H9 (cell line): ENCODE results near the gene PHLDA2. TPM values are rescaled to one million over a fixed set of nuclear protein-coding genes. Genes with fewer than 3 reads are reported as not detected.

Experiments
- DNase-seq: peaks from one replicate; pipeline ENCODE4 v3.0.0-alpha.2; 2017
- H2AFZ ChIP-seq: one replicate; pipeline ENCODE4 v1.6.1; 2013; ENCODE audit warnings: mild to moderate bottlenecking, low read length, control low read depth, moderate library complexity
- H2AK5ac ChIP-seq: 2 replicates; pipeline ENCODE4 v1.6.1; 2013; ENCODE audit warnings: low read length, control low read depth, mixed read lengths; ENCODE audit not compliant: insufficient read length
- H2BK120ac ChIP-seq: one replicate; pipeline ENCODE4 v1.6.1; 2013; ENCODE audit warnings: low read depth, mild to moderate bottlenecking, low read length, control low read depth, inconsistent platforms; ENCODE audit not compliant: poor library complexity, severe bottlenecking
- H2BK12ac ChIP-seq: 2 replicates; pipeline ENCODE4 v1.6.1; 2013; ENCODE audit warnings: low read length, control low read depth, mixed read lengths, low read depth; ENCODE audit not compliant: insufficient read length
- H2BK15ac ChIP-seq: 2 replicates; pipeline ENCODE4 v1.6.1; 2013; ENCODE audit warnings: low read depth, low read length, control low read depth
- H2BK20ac ChIP-seq: one replicate; pipeline ENCODE4 v1.6.1; 2013; ENCODE audit warnings: low read depth, mild to moderate bottlenecking, low read length, control low read depth, inconsistent platforms; ENCODE audit not compliant: poor library complexity, severe bottlenecking
- H2BK5ac ChIP-seq: 2 replicates; pipeline ENCODE4 v1.6.1; 2013; ENCODE audit warnings: low read length, control low read depth, mixed read lengths; ENCODE audit not compliant: insufficient read length
- H3K14ac ChIP-seq: 2 replicates; pipeline ENCODE4 v1.6.1; 2013; ENCODE audit warnings: low read length, control low read depth; ENCODE audit not compliant: insufficient read depth
- H3K18ac ChIP-seq: 2 replicates; pipeline ENCODE4 v1.6.1; 2013; ENCODE audit warnings: low read depth, mild to moderate bottlenecking, mixed read lengths, low read length, control low read depth; ENCODE audit not compliant: insufficient read length
- H3K23ac ChIP-seq: 2 replicates; pipeline ENCODE4 v1.6.1; 2013; ENCODE audit warnings: low read length, control low read depth, mixed read lengths, low read depth; ENCODE audit not compliant: insufficient read length
- H3K23me2 ChIP-seq: 2 replicates; pipeline ENCODE4 v1.6.1; 2013; ENCODE audit warnings: low read depth, mild to moderate bottlenecking, mixed read lengths, low read length, control low read depth; ENCODE audit not compliant: insufficient read length, poor library complexity, severe bottlenecking
- H3K27ac ChIP-seq: 2 replicates; pipeline ENCODE4 v1.5.1; 2013; ENCODE audit warnings: low read length, control low read depth, mixed read lengths, low read depth; ENCODE audit not compliant: insufficient read length
- H3K27me3 ChIP-seq: 2 replicates; pipeline ENCODE4 v1.6.1; 2013; ENCODE audit warnings: low read length, control low read depth, inconsistent platforms; ENCODE audit not compliant: insufficient read depth
- H3K4ac ChIP-seq: 2 replicates; pipeline ENCODE4 v1.6.1; 2013; ENCODE audit warnings: low read depth, mild to moderate bottlenecking, control low read depth, inconsistent platforms, low read length, moderate library complexity
- H3K4me1 ChIP-seq: 2 replicates; pipeline ENCODE4 v1.6.1; 2013; ENCODE audit warnings: low read length, control low read depth, inconsistent platforms; ENCODE audit not compliant: insufficient read depth
- H3K4me2 ChIP-seq: 2 replicates; pipeline ENCODE4 v1.6.1; 2013; ENCODE audit warnings: low read length, control low read depth, mixed read lengths; ENCODE audit not compliant: insufficient read length, insufficient read depth
- H3K56ac ChIP-seq: 2 replicates; pipeline ENCODE4 v1.6.1; 2013; ENCODE audit warnings: low read depth, mild to moderate bottlenecking, mixed read lengths, low read length, control low read depth; ENCODE audit not compliant: insufficient read length
- H3K79me1 ChIP-seq: 2 replicates; pipeline ENCODE4 v1.6.1; 2013; ENCODE audit warnings: low read depth, mild to moderate bottlenecking, moderate library complexity, low read length, control low read depth, inconsistent platforms; ENCODE audit not compliant: insufficient read depth, poor library complexity, severe bottlenecking
- H3K79me2 ChIP-seq: 2 replicates; pipeline ENCODE4 v1.6.1; 2013; ENCODE audit warnings: low read length, control low read depth, inconsistent platforms; ENCODE audit not compliant: insufficient read depth
- H3K9ac ChIP-seq: 2 replicates; pipeline ENCODE4 v1.6.1; 2013; ENCODE audit warnings: low read length, control low read depth, mixed read lengths; ENCODE audit not compliant: insufficient read length; ENCODE audit errors: extremely low read depth
- H3K9me3 ChIP-seq: one replicate; pipeline ENCODE4 v1.6.1; 2013; ENCODE audit warnings: low read depth, low read length, inconsistent platforms; ENCODE audit not compliant: control insufficient read depth
- H3T11ph ChIP-seq: one replicate; pipeline ENCODE4 v1.6.1; 2013; ENCODE audit warnings: mild to moderate bottlenecking, low read length, control low read depth, inconsistent platforms
- H4K20me1 ChIP-seq: one replicate; pipeline ENCODE4 v1.6.1; 2013; ENCODE audit not compliant: control insufficient read depth, insufficient read length, insufficient read depth
- H4K5ac ChIP-seq: 2 replicates; pipeline ENCODE4 v1.6.1; 2013; ENCODE audit warnings: low read depth, mild to moderate bottlenecking, mixed read lengths, low read length, control low read depth; ENCODE audit not compliant: insufficient read length
- H4K8ac ChIP-seq: replicated peaks from 2 replicates; pipeline ENCODE4 v1.6.1; 2013; ENCODE audit warnings: low read length, control low read depth, mixed read lengths, low read depth; ENCODE audit not compliant: insufficient read length
- H4K91ac ChIP-seq: 2 replicates; pipeline ENCODE4 v1.6.1; 2013; ENCODE audit warnings: low read depth, mild to moderate bottlenecking, moderate library complexity, mixed read lengths, low read length, control low read depth; ENCODE audit not compliant: insufficient read length
- H3K27ac Mint-ChIP-seq, 3 experiments: 2 replicates in 2 of 3; 3 replicates in 1 of 3; pipeline ENCODE4 v1.8.0; 2020 to 2021; ENCODE audit warnings: mixed read lengths in 3 of 3, mild to moderate bottlenecking in 1 of 3, moderate library complexity in 1 of 3
- H3K27me3 Mint-ChIP-seq: 2 replicates; pipeline ENCODE4 v1.8.0; 2021; ENCODE audit warnings: low read depth, mild to moderate bottlenecking, moderate library complexity, mixed read lengths
- H3K36me3 Mint-ChIP-seq, 3 experiments: 2 replicates in 2 of 3; 3 replicates in 1 of 3; pipeline ENCODE4 v1.8.0; 2020 to 2021; ENCODE audit warnings: low read depth in 3 of 3, mixed read lengths in 3 of 3; ENCODE audit not compliant: insufficient read depth in 1 of 3
- H3K4me1 Mint-ChIP-seq, 2 experiments: 2 replicates each; pipeline ENCODE4 v1.8.0; 2020; ENCODE audit warnings: mixed read lengths in 2 of 2
- H3K4me3 Mint-ChIP-seq, 2 experiments: 2 replicates in 1 of 2; 3 replicates in 1 of 2; pipeline ENCODE4 v1.8.0; 2020 to 2021; ENCODE audit warnings: mild to moderate bottlenecking in 2 of 2, mixed read lengths in 2 of 2, moderate library complexity in 1 of 2
- H3K9me3 Mint-ChIP-seq, 2 experiments: 2 replicates in 1 of 2; 3 replicates in 1 of 2; pipeline ENCODE4 v1.8.0; 2020; ENCODE audit warnings: mild to moderate bottlenecking in 2 of 2, mixed read lengths in 2 of 2, moderate library complexity in 1 of 2
- CTCF ChIP-seq: fragments of 200-600 bp; sonication (generic); conservative IDR thresholded peaks from 3 replicates; pipeline ENCODE4 v1.8.0; 2021; ENCODE audit warnings: antibody characterized with exemption, mild to moderate bottlenecking
- WGBS: extraction: QIAGEN DNeasy Blood & Tissue Kit; methylation state at CpG from one replicate; pipeline ENCODE4 v1.1.7; 2013; ENCODE audit warnings: missing lambda C conversion rate, low lambda C conversion rate, mixed read lengths; ENCODE audit not compliant: insufficient read length; ENCODE audit errors: extremely low coverage; 5-methylcytosine and 5-hydroxymethylcytosine counted together
- total RNA-seq: library from RNA; stranded (reverse); gene quantifications from 2 replicates; pipeline ENCODE4 v1.2.1, GENCODE V29; 2021

PHLDA2 gene
- total RNA-seq, 1 experiment from 2014 or later = 42.8 TPM

- Histone ChIP-seq H3K18ac (no peak overlapping the region), H3K79me1 (no peaks in the 10 kb centered on the region), H3K23me2 (peaks cover 8% of the 10 kb centered on the region), H3K4me1 (no peaks in the 10 kb centered on the region; the same call in 1 of the 2 replicates), H2BK120ac (no peak overlapping the region), H3K4me2 (no peak overlapping the region), H4K20me1 (peaks cover 3% of the 10 kb centered on the region), H3K9ac (no peak overlapping the region), H2BK15ac (no peak overlapping the region), H3K79me2 (no peaks in the 10 kb centered on the region), H3K9me3 (no peaks in the 10 kb centered on the region), H2AFZ (no peak overlapping the region), H4K8ac (no peak overlapping the region), H3T11ph (no peak overlapping the region), H3K14ac (no peak overlapping the region; the same call in 1 of the 2 replicates), H3K23ac (no peak overlapping the region), H3K4ac (no peak overlapping the region), H2BK5ac (no peak overlapping the region), H4K5ac (no peak overlapping the region), H3K27me3 (no peaks in the 10 kb centered on the region; the same call in 1 of the 2 replicates), H2BK20ac (no peak overlapping the region), H3K56ac (no peak overlapping the region), H4K91ac (no peak overlapping the region), H2AK5ac (no peak overlapping the region), H2BK12ac (no peak overlapping the region), H3K27ac (no peak overlapping the region)
- WGBS = no CpG with 5 or more reads among the region's 7 CpGs
- H3K9me3 Mint-ChIP-seq = peaks cover 6 to 18% of the 10 kb centered on the region in 2 experiments
- no peak for TF ChIP-seq CTCF
- peaks cover 7 to 18% (median 18%) of the 10 kb centered on the region in 3 experiments for H3K36me3 Mint-ChIP-seq
- no peak for DNase-seq
- peaks cover 48% of the 10 kb centered on the region for H3K27me3 Mint-ChIP-seq
- H3K4me3 Mint-ChIP-seq = peak overlapping the region in 1 of 2 experiments; percentile 54; a peak in 3 of 5 replicates
- H3K27ac Mint-ChIP-seq = no peak overlapping the region
- H3K4me1 Mint-ChIP-seq = peaks cover 18 to 29% of the 10 kb centered on the region in 2 experiments
Measured at GRCh38 chr11:2903672-2904011, 25.6 kb downstream of the PHLDA2 start.
